NB4 (cell line): ENCODE data around the gene METTL27.

Experiments used
- DNase-seq: peaks from one replicate; pipeline ENCODE4 v3.0.0; 2010; ENCODE audit warnings: low read depth
- H3K4me3 ChIP-seq: one replicate; pipeline ENCODE4 v1.5.1; 2011; ENCODE audit warnings: mild to moderate bottlenecking, low read depth, low read length, moderate library complexity
- CTCF ChIP-seq: IDR thresholded peaks from one replicate; pipeline ENCODE4 v1.5.1; 2012; ENCODE audit warnings: low read depth, low read length
- MAX ChIP-seq: IDR thresholded peaks from 2 replicates; pipeline ENCODE4 v1.6.1; 2011; ENCODE audit warnings: low read depth, low read length
- MYC ChIP-seq: IDR thresholded peaks from 2 replicates; pipeline ENCODE4 v1.6.1; 2011; ENCODE audit warnings: low read depth, low read length
- POLR2A ChIP-seq: IDR thresholded peaks from 2 replicates; pipeline ENCODE4 v1.6.1; 2011; ENCODE audit warnings: mild to moderate bottlenecking; ENCODE audit not compliant: insufficient read length; ENCODE audit errors: extremely low read depth

METTL27 gene

GRCh38 chr7:73870041-73870492 is 27.8 kb upstream of the METTL27 start:
- TF ChIP-seq MAX (no peak), POLR2A (no peak)
- H3K4me3 ChIP-seq: no peak overlapping the region
- DNase-seq: no peak

- DNase-seq: no peak
- H3K4me3 ChIP-seq: no peak overlapping the region
- no peak for TF ChIP-seq POLR2A
- no peak for TF ChIP-seq MAX
- TF ChIP-seq MYC: no peak
- no peak for TF ChIP-seq CTCF
Observed at GRCh38 chr7:73869011-73869798, 26.9 kb upstream of the METTL27 start.

- no peak overlapping the region for H3K4me3 ChIP-seq
- no peak for TF ChIP-seq CTCF
- no peak for DNase-seq
Observed at GRCh38 chr7:73866446-73866767, 24.1 kb upstream of the METTL27 start.

GRCh38 chr7:73865738-73866445 is 23.6 kb upstream of the METTL27 start:
- peak; percentile 76 for TF ChIP-seq CTCF
- TF ChIP-seq POLR2A: no peak
- DNase-seq: peak; percentile 72
- no peak overlapping the region for H3K4me3 ChIP-seq

GRCh38 chr7:73864981-73865711 is 22.8 kb upstream of the METTL27 start:
- no peak for DNase-seq
- no peak overlapping the region for H3K4me3 ChIP-seq
- TF ChIP-seq POLR2A (no peak), MYC (no peak)

GRCh38 chr7:73861305-73861704 is 19.0 kb upstream of the METTL27 start:
- H3K4me3 ChIP-seq: no peak overlapping the region
- TF ChIP-seq CTCF (no peak), MYC (no peak), POLR2A (no peak), MAX (no peak)
- no peak for DNase-seq

- DNase-seq: no peak
- H3K4me3 ChIP-seq: no peak within 1 kb of the TSS
- TF ChIP-seq POLR2A (no peak), CTCF (no peak), MAX (no peak), MYC (no peak)
Observed at GRCh38 chr7:73860859-73861258, 18.5 kb upstream of the METTL27 start, which contains the start of gene TMEM270. TSS of gene TMEM270 (plus strand) at chr7:73861159. CDS start at chr7:73861195, 36 bp downstream.
